Measurements from ENCODE around the gene GRK7. TPM values are rescaled to one million over a fixed set of nuclear protein-coding genes. Genes with fewer than 3 reads are reported as not detected.
"Not testable (repeated sequence)": the region's sequence is repeated elsewhere in the genome, so short reads cannot be mapped to it uniquely, and the experiment has no call there.

The GRK7 gene
- total RNA-seq, 1 experiment from 2014 or later: not detected

- no peak for DNase-seq (ENCODE audit: low spot score)
Observed at GRCh38 chr3:141754032-141754431, 9.2 kb upstream of the GRK7 start.

GRCh38 chr3:141762552-141762951, 656 bp upstream of the GRK7 start:
- not testable (repeated sequence) for DNase-seq (ENCODE audit: low spot score)

- DNase-seq (ENCODE audit: low spot score): no peak
Observed at GRCh38 chr3:141764045-141764444, 837 bp downstream of the GRK7 start.

GRCh38 chr3:141764465-141764864, 1.3 kb downstream of the GRK7 start:
- DNase-seq (ENCODE audit: low spot score): no peak

- no peak for DNase-seq (ENCODE audit: low spot score)
Observed at GRCh38 chr3:141764986-141765385, 1.8 kb downstream of the GRK7 start.

GRCh38 chr3:141767066-141767465, 3.9 kb downstream of the GRK7 start:
- DNase-seq (ENCODE audit: low spot score): no peak

- no peak for DNase-seq (ENCODE audit: low spot score)
Observed at GRCh38 chr3:141769221-141769894, 6.2 kb downstream of the GRK7 start.

- no peak for DNase-seq (ENCODE audit: low spot score)
Observed at GRCh38 chr3:141773676-141774075, 10.5 kb downstream of the GRK7 start.

- DNase-seq (ENCODE audit: low spot score): no peak
Observed at GRCh38 chr3:141776376-141776775, 13.2 kb downstream of the GRK7 start.

- DNase-seq (ENCODE audit: low spot score): no peak
Observed at GRCh38 chr3:141776885-141777284, 13.7 kb downstream of the GRK7 start.

GRCh38 chr3:141777957-141778813, 15.0 kb downstream of the GRK7 start:
- no peak for DNase-seq (ENCODE audit: low spot score)

- DNase-seq (ENCODE audit: low spot score): no peak
Observed at GRCh38 chr3:141779667-141780066, 16.5 kb downstream of the GRK7 start.

- DNase-seq (ENCODE audit: low spot score): peak; percentile 29
Observed at GRCh38 chr3:141782386-141782932, 19.3 kb downstream of the GRK7 start.

- DNase-seq (ENCODE audit: low spot score): no peak
Observed at GRCh38 chr3:141783632-141784031, 20.4 kb downstream of the GRK7 start.

- no peak for DNase-seq (ENCODE audit: low spot score)
Observed at GRCh38 chr3:141784096-141784495, 20.9 kb downstream of the GRK7 start.

GRCh38 chr3:141784531-141784930, 21.3 kb downstream of the GRK7 start:
- no peak for DNase-seq (ENCODE audit: low spot score)

- no peak for DNase-seq (ENCODE audit: low spot score)
Observed at GRCh38 chr3:141788149-141788548, 24.9 kb downstream of the GRK7 start.

- not testable (repeated sequence) for DNase-seq (ENCODE audit: low spot score)
Observed at GRCh38 chr3:141788750-141789149, 25.5 kb downstream of the GRK7 start.

- DNase-seq (ENCODE audit: low spot score): no peak
Observed at GRCh38 chr3:141789281-141789680, 26.1 kb downstream of the GRK7 start.

- no peak for DNase-seq (ENCODE audit: low spot score)
Observed at GRCh38 chr3:141790171-141790570, 27.0 kb downstream of the GRK7 start.

GRCh38 chr3:141792495-141792894, 29.3 kb downstream of the GRK7 start:
- no peak for DNase-seq (ENCODE audit: low spot score)

GRCh38 chr3:141793476-141794260, 30.5 kb downstream of the GRK7 start:
- no peak for DNase-seq (ENCODE audit: low spot score)
